GM10847 (cell line): ENCODE data around the gene POGLUT2.

Experiments
- POLR2A ChIP-seq: IDR thresholded peaks from 2 replicates; pipeline ENCODE4 v1.6.1; 2011; ENCODE audit not compliant: insufficient read length; ENCODE audit errors: extremely low read depth

Gene POGLUT2

DNA sequence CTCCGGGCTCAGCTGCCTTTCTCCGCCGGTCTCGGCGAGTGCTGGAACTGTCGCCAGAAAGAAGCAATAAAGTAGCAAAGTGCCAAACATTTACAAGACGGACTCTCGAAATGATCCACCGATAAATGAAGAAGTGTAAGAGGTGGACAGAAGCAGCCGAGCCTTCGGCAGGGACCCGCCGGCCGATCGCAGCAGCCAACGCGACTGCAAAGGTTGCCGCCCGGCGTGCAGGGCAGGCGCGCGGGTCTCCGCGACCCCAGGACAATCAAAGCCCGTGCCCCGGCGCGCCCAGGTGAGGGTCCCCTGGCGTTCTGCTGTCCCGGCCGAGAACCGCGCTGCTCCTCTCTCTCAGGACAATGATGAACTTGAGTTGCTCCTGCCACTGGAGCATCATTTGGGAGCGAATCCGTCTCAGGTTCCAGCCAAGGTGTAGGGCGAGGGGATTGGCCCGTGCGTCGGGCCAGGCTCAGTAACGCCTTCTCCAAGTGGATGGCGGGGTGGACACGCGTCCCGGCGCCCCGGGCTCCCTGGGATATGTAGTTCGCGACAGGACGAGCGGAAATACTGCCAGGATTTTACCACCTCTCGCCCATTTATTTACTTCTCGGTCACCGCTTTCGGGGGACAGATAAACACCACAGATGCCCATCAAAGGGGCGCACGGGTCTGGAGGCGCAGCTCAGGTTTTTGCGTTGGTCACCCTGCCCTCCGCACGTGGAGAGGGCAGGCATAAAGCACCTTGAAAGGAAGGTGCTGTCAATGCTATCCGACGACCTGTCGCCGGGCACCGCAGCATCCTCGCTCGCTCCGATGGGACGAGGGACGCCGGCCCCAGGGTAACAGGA, at the start of gene POGLUT2, which contains the start of gene BIVM:
Gene POGLUT2 (minus strand): TSS at position 396 of the 845 bp plus-strand sequence. CDS start 306 bp downstream, at position 90.
Gene BIVM (plus strand): TSS at position 539 of the 845 bp plus-strand sequence. CDS start 8,149 bp downstream, outside the sequence.
- peak; percentile 27 for TF ChIP-seq POLR2A

DNA sequence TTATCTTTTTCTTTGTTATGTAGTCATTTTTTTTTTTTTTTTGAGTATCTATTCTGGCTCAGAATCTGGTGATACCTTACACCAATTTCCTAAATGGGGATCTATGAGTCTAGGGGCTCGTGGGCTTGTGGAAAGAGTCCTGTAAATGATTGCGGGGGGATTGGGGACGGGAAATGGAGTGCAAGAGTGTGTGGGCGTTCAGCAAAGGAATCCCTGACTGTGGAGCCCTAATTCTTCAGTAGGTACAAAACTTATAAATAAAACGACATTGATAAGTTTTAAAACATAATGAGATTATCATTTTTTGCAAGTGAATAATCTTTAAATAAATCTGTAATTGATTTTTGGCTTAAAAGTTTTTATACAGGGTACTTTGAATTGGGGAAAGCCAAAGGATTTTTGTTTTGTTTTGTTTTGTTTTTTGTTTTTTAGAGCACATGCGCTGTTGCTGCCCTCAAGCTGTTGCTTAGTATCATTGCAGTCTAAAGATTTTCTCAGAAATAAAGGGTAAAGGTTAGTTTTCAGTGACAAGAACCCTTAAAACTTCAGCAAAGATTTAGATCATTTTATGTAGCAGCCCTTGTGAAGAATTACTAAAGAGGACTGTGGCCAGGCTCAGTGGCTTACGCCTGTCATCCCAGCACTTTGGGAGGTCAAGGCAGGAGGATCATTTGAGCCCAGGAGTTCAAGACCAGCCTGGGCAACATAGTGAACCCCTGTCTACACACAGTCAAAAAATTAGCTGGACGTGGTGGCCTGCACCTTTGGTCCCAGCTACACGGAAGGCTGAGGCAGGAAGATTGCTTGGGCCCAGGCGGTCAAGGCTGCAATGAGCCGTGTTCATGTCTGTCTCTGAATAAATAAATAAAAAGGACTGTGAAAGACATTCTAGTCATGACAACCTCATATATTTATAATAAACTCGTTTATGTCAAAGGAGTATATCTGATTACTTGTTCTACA, 48.8 kb upstream of the POGLUT2 start:
- TF ChIP-seq POLR2A = no peak

DNA sequence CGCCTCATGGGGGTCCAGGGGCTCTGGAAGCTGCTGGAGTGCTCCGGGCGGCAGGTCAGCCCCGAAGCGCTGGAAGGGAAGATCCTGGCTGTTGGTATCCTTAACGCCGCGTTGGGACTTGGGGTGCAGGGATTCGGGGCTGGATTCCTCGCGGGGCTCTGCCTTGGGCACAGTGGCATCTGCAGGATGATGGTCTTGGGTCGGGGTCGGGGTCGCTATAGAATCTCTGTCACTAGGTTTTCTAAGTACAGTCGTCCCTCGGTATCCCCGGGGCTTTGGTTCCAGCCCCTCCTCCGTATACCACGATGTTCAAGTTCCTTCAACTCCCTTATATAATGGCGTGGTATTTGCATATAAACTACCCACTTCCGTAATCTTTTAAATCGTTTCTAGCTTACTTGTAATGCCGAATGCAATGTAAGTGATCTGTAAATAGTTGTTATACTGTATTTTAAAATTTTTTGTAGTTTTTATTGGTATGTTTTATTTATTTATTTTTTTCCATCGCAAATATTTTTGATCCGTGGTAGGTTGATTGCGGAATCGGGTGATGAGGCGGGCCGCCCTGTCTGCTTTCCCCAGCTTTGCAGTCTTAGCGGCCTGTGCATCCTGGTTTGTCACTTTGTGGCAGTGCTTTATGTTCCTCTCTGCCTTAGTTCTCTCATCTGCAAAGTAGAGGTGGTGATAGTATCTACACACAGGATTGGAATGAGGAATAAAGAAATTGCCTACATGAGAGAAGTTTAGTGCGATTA, 47.7 kb upstream of the POGLUT2 start:
- no peak for TF ChIP-seq POLR2A

DNA sequence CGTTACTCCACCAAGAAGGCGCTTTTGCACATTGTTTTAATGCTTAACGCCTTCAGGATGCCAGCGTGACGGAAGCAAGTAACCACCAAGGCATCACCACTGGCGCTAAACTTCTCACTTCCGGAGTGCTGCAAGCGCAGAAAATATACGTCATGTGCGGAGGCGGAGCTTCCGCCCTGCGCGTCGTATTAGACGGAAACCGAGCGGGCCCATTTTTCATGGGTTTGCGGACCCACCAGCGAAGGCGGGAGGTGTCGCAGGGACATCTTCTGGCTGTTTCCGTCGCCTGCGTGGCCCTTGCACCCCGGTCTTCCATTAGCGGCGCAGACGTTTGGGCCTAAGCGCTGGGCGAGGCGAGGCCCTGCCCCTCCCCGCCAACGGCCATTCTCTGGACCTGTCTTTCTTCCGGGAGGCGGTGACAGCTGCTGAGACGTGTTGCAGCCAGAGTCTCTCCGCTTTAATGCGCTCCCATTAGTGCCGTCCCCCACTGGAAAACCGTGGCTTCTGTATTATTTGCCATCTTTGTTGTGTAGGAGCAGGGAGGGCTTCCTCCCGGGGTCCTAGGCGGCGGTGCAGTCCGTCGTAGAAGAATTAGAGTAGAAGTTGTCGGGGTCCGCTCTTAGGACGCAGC, 47.0 kb upstream of the POGLUT2 start, which contains the start of gene ERCC5:
Gene ERCC5 (plus strand): TSS at position 403 of the 631 bp plus-strand sequence. CDS start 235 bp downstream, outside the sequence.
- TF ChIP-seq POLR2A = peak; percentile 85

DNA sequence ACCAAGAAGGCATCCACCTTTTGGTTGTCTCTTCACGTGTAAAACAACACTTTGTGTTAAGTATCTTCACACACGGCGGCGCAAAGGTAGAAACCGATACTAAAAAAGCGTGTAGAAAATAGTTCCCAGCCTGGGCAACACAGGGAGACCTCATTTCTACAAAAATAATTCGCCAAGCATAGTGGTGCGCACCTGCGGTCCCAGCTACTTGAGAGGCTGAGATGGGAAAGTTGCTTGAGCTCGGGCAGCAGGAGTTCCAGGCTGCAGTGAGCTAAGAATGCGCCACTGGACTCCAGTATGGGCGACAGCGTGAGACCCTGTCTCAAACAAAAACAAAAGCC, 46.5 kb upstream of the POGLUT2 start:
- TF ChIP-seq POLR2A = no peak

DNA sequence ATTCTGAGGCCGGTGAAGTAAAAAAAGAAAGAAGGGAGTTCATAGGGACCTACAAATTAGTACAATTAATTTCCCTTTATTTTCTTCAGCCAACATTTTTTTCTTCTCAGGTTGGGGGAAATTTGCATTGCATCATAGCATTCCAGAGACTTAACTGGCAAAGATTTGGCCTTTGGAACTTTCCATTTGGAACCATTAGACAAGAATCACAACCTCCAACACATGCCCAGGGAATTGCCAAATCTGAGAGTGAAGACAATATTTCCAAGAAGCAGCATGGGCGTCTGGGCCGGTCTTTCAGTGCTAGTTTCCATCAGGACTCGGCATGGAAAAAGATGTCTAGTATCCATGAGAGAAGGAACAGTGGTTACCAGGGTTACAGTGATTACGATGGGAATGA, 40.7 kb upstream of the POGLUT2 start:
- TF ChIP-seq POLR2A = no peak

DNA sequence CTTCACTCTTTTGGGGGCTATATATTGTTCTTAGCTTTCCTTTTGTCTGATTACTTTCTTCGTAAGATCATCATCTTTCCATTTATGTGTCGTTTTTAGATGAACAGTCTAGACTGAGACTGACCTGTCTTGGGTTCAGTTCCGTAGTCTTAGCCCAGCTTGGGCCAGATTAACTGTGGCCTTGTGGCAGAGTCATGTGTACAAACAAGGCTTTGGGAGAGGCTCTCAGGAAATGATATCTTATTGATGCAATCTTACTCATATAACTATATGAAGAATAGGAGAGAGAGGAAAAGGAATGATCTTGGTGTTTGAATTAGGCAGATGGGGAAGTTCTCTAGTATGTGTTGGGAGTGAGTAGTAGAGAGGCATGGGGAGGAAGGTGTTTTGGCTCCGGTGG, 40.2 kb upstream of the POGLUT2 start:
- no peak for TF ChIP-seq POLR2A

DNA sequence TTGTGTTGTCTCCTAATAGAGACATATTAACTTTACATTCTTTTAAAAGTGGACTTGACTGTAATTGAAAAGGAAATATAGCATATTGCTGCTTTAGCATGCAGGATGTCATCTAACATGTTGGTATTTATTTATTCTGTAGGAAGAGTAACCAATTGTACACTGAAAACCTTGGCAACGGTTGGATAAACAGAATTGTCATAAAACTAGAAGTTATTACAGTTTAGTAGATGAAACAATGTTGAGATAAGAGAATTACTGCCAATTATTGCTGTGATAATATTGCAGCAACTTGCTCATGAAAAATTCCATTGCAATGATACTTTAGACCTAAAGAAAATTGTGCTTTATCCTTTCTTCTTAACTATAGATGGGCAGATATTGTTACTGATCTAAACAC, 39.5 kb upstream of the POGLUT2 start:
- TF ChIP-seq POLR2A = no peak

DNA sequence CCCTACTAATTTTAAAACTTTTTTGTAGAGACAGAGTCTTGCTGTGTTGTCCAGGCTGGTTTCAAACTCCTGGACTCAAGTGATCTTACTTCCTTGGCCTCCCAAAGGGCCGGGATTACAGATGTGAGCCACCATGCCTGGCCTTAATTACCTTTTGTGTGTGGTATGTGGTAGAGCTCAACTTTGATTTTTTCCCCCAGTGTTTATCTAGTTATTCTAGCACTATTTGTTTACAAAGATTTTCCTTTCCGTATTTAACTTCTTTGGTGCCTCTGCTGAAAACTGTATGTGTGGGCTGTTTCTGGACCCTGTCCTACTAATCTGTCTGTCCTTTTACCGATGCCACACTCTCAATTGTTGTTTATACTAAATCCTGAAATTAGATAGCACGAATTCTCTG, 37.7 kb upstream of the POGLUT2 start:
- no peak for TF ChIP-seq POLR2A

DNA sequence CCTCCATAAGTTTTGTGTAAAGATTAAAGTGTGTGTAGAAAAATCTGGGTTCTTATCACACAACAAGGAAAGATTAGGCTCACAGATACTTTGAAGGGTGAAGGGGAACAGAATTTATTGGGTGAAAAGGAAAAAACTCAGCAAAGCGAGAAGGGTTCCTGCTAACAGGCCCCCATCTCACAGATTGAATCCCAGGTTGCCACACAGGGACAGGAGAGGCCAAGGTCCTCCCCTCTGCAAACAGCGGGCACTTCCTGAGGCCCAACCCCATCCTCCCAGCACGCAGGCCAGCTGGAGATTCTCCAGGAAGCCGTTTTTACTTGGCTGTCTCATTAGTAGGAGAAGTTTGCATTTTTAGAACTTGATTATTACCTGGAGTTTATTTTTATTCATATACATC, 31.9 kb upstream of the POGLUT2 start:
- TF ChIP-seq POLR2A = no peak

DNA sequence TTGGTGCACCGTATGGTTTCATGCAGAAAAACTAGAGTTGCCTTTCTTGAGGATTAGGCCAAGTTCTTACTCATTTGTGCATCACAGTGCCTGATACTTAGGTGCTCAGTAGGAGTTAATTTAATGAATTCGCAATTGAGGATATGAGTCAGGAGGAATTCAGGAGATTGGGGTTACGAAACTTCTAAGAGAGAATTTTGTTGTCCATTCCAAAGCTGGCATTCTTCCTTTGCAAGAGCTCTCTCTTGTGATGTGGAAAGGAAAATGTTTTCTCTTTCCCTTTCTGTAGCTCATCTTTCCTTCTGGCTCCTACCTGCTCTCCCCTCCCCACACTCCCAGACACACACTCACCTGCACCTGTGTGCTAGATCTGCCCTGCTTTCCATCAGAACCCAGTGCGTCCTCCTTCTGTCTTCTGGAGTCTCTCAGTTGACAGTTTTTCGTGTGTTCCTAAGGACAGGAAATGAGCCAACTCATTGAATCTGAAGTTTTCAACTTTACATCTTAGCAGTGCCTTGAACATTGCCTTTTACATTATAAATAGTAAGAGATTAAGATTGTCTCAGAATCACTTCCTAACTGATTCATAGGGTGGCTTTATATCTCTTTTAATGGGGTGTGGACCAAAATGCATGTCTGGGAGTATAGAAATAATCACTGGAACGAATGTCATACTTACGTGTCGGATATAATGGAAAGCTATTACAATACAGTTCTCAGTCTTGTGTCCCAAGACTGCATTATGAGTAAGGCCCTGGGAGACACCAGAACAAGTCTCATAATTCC, 27.3 kb upstream of the POGLUT2 start:
- no peak for TF ChIP-seq POLR2A

DNA sequence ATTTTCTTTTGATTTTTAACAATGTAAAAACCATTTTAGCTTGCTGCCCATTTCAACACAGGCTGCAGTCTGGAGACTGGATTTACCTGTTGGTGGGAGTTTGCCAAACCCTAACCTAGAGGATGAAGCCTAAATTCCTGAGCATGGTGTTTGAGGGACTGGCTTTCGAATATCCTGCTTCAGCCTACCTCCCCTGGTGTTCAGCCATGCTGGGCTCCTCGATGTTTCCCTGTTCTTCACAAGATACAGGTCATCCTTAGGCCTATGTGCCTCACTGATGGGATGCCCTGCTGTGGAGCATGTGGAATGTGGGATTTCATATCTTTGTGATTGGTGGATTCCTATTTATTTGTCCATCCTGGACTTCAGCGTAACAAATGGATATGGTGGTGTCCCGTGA, 26.6 kb upstream of the POGLUT2 start:
- TF ChIP-seq POLR2A = no peak

DNA sequence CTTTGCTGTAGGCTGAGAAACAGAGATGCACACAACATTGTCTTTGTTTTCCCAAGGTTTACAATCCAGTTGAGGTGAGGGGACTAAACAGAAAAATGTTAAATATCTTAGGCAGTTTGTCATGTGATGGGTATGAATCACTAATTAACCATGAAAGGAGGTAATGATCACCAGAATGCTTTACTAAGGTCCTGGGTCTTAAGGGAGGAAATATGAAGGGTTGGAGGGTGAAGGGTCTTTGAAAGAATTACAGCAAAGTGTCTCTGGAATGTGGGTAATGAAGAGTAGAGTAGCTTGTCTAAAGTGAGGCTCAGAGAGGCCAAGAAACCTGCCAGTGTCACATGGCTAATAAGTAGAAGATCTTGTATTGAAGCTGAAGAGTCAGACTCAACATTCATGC, 19.1 kb upstream of the POGLUT2 start:
- TF ChIP-seq POLR2A = no peak

DNA sequence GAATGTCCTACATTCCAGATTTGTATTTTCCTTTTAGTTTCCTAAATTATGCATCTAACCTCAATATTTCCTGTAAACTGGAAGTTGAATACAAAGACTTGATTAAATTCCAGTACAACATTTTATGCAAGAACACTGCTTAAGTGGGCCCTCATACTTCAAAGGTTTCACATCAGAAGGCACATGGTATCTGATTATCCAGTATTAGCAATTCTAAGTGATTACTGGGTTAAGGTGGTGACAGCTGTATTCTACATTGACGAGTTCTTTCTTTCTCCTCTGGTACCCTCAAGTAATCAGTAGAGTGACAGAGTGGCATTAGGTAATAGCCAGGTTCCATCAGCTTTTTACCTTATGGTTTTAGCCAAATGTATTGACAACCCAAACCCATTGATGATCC, 18.5 kb upstream of the POGLUT2 start:
- no peak for TF ChIP-seq POLR2A
